Panc1 (cell line): ENCODE measurements around the gene OARD1. TPM values are rescaled to one million over a fixed set of nuclear protein-coding genes. Genes with fewer than 3 reads are reported as not detected.

ENCODE experiments used
- ATAC-seq: fragments of 200-7000 bp; cut with Tn5 transposase; 2 replicates; pipeline ENCODE4 v1.9.1; 2020; ENCODE audit warnings: mild to moderate bottlenecking, moderate library complexity
- BruUV-seq: library from RNA; stranded (reverse); fragments of 400-500 nt; replicated peaks from 2 replicates; lab custom pipeline; 2021; lab: Mats Ljungman, UMichigan
- CTCF ChIA-PET: fragments of 300-600 bp; sonication (Branson Sonifier 250); formaldehyde crosslinking; loops from one replicate; lab custom pipeline; 2022; ENCODE audit warnings: antibody characterized with exemption; lab: Charles Lee
- POLR2A ChIA-PET: fragments of 300-600 bp; sonication (Branson Sonifier 250); formaldehyde crosslinking; loops from one replicate; lab custom pipeline; 2022; ENCODE audit warnings: antibody characterized with exemption; lab: Charles Lee
- DNase-seq: peaks from one replicate; pipeline ENCODE4 v3.0.0-alpha.2; 2010; ENCODE audit warnings: low read depth, low spot score
- H3K27ac ChIP-seq: 2 replicates; pipeline ENCODE4 v1.5.1; 2011; ENCODE audit warnings: mild to moderate bottlenecking, low read length, inconsistent platforms
- H3K27me3 ChIP-seq: fragments of 200-500 bp; sonication (Bioruptor generic); 2 replicates; pipeline ENCODE4 v1.6.0; 2014; ENCODE audit warnings: low read length, inconsistent platforms; ENCODE audit not compliant: control insufficient read depth, insufficient read depth
- H3K36me3 ChIP-seq: fragments of 200-500 bp; sonication (Bioruptor generic); 2 replicates; pipeline ENCODE4 v1.5.1; 2014; ENCODE audit warnings: inconsistent platforms, mild to moderate bottlenecking, low read length, moderate library complexity; ENCODE audit not compliant: control insufficient read depth, insufficient read depth
- H3K4me1 ChIP-seq: 2 replicates; pipeline ENCODE4 v1.5.1; 2011; ENCODE audit warnings: inconsistent platforms, mild to moderate bottlenecking, low read length, moderate library complexity; ENCODE audit not compliant: control insufficient read depth, insufficient read depth
- H3K4me3 ChIP-seq, 2 experiments: 2 replicates each; pipeline ENCODE4 v1.5.1; 2011 to 2012; ENCODE audit warnings: low read depth in 2 of 2, low read length in 2 of 2, mild to moderate bottlenecking in 2 of 2, inconsistent platforms in 1 of 2, moderate library complexity in 1 of 2
- H3K9me3 ChIP-seq: fragments of 200-500 bp; sonication (Bioruptor generic); 2 replicates; pipeline ENCODE4 v1.5.1; 2014; ENCODE audit warnings: low read depth, mild to moderate bottlenecking, inconsistent platforms, low read length, moderate library complexity; ENCODE audit not compliant: control insufficient read depth, insufficient read depth
- POLR2AphosphoS5 ChIP-seq: IDR thresholded peaks from 2 replicates; pipeline ENCODE4 v1.6.1; 2012; ENCODE audit warnings: mild to moderate bottlenecking, low read depth, low read length, moderate library complexity
- SIN3A ChIP-seq: IDR thresholded peaks from 2 replicates; pipeline ENCODE4 v1.6.1; 2012; ENCODE audit warnings: low read depth, mild to moderate bottlenecking, low read length, moderate library complexity, borderline replicate concordance; ENCODE audit not compliant: insufficient read depth
- TCF7L2 ChIP-seq: IDR thresholded peaks from 2 replicates; pipeline ENCODE4 v1.6.1; 2011; ENCODE audit warnings: mild to moderate bottlenecking, low read depth, low read length, inconsistent platforms
- in situ Hi-C: cut with HindIII; loops from 2 replicates; pipeline ENCODE4 v1.10.0; 2016; ENCODE audit warnings: low sequenced_read_pairs, low pct_unique_long_range_greater_than_20kb
- intact Hi-C: fragments of 100-400 bp; cut with micrococcal nuclease; formaldehyde crosslinking; loops from one replicate; pipeline ENCODE4 v1.10.0; 2022; ENCODE audit not compliant: unreplicated experiment
- total RNA-seq: library from RNA; stranded (reverse); gene quantifications from one replicate; pipeline ENCODE4 v1.2.1, GENCODE V29; 2021; ENCODE audit not compliant: unreplicated experiment
- TF ChIP-seq, protein P1 (sequence below), 2 experiments: IDR thresholded peaks; 2 replicates each; pipeline ENCODE4 v1.6.1; 2011 to 2012; ENCODE audit warnings: low read depth in 2 of 2, control low read depth in 1 of 2, low read length in 1 of 2, mild to moderate bottlenecking in 1 of 2, moderate library complexity in 1 of 2; ENCODE audit not compliant: insufficient read depth in 1 of 2
- TF ChIP-seq, protein P2 (sequence below): fragments of 450-650 bp; IDR thresholded peaks from 2 replicates; pipeline ENCODE4 v1.5.1; 2017; ENCODE audit warnings: mild to moderate bottlenecking

The OARD1 gene
- total RNA-seq, 1 experiment from 2014 or later, result 18.2 TPM

DNA sequence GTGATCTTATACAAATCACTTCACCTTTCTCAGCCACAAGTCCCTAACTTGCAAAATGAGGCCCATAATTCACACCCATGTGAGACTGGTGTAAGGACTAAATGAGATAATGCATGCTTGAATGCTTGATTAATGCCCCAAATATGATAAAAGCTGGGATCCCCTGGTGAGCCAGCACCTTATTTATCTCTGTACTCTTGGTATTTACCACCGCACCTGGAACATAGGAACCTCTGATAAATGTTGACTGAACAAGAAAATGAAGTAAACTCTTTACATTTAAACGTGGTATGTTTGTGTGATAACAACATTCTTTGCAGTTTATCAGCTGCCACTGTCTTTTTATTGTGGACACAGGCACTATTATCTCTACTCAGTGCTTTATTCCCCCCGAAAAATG is 21.6 kb downstream of the OARD1 start:
- no peak overlapping the region for H3K4me3 ChIP-seq
- ATAC-seq (no peak), DNase-seq (no peak)
- H3K36me3 ChIP-seq, result no peaks in the 10 kb centered on the region
- BruUV-seq, result no TSS peak
- no peaks in the 10 kb centered on the region for H3K4me1 ChIP-seq
- intact Hi-C loops (no loop called here), in situ Hi-C loops (no loop called here)
- CTCF ChIA-PET, result no interaction called here
- POLR2A ChIA-PET, result no interaction called here
- TF ChIP-seq, protein P1, sequence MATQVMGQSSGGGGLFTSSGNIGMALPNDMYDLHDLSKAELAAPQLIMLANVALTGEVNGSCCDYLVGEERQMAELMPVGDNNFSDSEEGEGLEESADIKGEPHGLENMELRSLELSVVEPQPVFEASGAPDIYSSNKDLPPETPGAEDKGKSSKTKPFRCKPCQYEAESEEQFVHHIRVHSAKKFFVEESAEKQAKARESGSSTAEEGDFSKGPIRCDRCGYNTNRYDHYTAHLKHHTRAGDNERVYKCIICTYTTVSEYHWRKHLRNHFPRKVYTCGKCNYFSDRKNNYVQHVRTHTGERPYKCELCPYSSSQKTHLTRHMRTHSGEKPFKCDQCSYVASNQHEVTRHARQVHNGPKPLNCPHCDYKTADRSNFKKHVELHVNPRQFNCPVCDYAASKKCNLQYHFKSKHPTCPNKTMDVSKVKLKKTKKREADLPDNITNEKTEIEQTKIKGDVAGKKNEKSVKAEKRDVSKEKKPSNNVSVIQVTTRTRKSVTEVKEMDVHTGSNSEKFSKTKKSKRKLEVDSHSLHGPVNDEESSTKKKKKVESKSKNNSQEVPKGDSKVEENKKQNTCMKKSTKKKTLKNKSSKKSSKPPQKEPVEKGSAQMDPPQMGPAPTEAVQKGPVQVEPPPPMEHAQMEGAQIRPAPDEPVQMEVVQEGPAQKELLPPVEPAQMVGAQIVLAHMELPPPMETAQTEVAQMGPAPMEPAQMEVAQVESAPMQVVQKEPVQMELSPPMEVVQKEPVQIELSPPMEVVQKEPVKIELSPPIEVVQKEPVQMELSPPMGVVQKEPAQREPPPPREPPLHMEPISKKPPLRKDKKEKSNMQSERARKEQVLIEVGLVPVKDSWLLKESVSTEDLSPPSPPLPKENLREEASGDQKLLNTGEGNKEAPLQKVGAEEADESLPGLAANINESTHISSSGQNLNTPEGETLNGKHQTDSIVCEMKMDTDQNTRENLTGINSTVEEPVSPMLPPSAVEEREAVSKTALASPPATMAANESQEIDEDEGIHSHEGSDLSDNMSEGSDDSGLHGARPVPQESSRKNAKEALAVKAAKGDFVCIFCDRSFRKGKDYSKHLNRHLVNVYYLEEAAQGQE (IDR thresholded peaks at IDR 0.05; ENCODE audit: insufficient read depth in 1 of 2, low read depth in 2 of 2, low read length in 1 of 2), result no peak
- TF ChIP-seq POLR2AphosphoS5 (no peak), SIN3A (no peak), TCF7L2 (no peak)
- TF ChIP-seq, protein P2, sequence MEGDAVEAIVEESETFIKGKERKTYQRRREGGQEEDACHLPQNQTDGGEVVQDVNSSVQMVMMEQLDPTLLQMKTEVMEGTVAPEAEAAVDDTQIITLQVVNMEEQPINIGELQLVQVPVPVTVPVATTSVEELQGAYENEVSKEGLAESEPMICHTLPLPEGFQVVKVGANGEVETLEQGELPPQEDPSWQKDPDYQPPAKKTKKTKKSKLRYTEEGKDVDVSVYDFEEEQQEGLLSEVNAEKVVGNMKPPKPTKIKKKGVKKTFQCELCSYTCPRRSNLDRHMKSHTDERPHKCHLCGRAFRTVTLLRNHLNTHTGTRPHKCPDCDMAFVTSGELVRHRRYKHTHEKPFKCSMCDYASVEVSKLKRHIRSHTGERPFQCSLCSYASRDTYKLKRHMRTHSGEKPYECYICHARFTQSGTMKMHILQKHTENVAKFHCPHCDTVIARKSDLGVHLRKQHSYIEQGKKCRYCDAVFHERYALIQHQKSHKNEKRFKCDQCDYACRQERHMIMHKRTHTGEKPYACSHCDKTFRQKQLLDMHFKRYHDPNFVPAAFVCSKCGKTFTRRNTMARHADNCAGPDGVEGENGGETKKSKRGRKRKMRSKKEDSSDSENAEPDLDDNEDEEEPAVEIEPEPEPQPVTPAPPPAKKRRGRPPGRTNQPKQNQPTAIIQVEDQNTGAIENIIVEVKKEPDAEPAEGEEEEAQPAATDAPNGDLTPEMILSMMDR, result no peak
- H3K9me3 ChIP-seq, result no peaks in the 10 kb centered on the region
- H3K27ac ChIP-seq, result no peak overlapping the region
- no peaks in the 10 kb centered on the region for H3K27me3 ChIP-seq

DNA sequence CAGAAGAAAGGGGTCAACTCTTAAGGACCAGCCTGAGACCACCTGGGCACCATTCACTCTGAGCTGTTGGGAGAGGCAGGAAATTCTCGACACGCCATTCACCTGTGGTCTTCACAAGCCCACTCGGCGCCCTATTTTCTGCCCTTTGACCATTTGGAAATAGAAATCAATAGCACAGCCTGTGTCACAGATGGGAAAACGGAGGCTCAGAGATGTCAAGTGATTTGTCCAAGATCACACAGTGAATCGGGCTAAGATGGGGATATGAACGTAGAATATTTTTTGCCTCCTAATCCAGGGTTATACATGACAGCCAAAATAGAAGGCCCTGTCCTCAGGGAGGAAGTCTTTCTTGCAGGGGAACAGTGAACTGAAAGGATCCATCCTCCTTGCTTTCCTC is 22.2 kb downstream of the OARD1 start:
- no peak for TF ChIP-seq SIN3A
- TF ChIP-seq, protein P2, result no peak
- no TSS peak for BruUV-seq
- H3K9me3 ChIP-seq, result no peaks in the 10 kb centered on the region
- no peak overlapping the region for H3K4me3 ChIP-seq
- H3K36me3 ChIP-seq, result no peaks in the 10 kb centered on the region
- in situ Hi-C loops, result no loop called here
- DNase-seq (no peak), ATAC-seq (no peak)
- H3K27ac ChIP-seq, result no peak overlapping the region
- no peaks in the 10 kb centered on the region for H3K27me3 ChIP-seq
- intact Hi-C loops, result no loop called here
- H3K4me1 ChIP-seq, result 0 out of 2 replicates have a peak, but pooled peaks cover 2% of the 10 kb centered on the region
- ChIA-PET CTCF (no interaction called here), POLR2A (no interaction called here)
